RKO (cell line): ENCODE results near the gene GMFB.

ENCODE experiments used
- DNase-seq: peaks from one replicate; pipeline ENCODE4 v3.0.0-alpha.2; 2016; ENCODE audit warnings: low spot score

The GMFB gene

DNA sequence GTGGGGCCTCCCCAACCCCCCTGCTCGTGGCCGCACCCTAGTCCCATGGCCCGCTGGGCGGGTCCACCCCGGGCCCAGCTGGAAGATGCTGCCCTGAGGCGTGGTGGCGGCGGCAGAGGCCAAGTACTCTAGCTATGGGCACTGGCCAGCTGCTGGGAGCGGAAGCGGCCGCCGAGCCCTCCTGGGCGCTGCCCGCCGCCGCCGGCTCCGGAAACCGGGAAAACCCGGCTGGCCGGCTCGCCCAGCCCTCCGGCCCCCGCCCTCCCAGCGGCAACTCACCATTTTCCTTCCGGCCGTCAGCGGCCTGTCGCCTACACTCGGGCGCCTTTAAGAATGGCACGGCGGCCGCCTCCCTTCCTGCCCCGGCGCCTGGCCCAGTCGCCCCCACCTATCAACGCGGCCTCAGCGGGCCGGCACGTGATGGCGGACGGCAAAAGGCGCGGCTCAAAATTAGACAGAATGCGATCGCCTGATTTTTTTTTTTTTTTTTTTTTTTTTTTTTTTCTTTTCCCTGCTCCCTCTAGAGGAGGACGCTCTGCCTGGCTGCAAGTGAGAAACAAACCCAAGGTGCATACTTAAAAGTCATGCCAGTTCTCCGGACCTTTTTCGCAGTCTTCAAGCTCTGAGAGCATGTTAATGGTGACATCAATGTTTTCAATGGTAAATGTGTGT, at the start of gene GMFB:
TSS of gene GMFB (minus strand) at position 335 of the 672 bp plus-strand sequence. CDS start at position 282, 53 bp downstream.
- DNase-seq, result peak; percentile 92

DNA sequence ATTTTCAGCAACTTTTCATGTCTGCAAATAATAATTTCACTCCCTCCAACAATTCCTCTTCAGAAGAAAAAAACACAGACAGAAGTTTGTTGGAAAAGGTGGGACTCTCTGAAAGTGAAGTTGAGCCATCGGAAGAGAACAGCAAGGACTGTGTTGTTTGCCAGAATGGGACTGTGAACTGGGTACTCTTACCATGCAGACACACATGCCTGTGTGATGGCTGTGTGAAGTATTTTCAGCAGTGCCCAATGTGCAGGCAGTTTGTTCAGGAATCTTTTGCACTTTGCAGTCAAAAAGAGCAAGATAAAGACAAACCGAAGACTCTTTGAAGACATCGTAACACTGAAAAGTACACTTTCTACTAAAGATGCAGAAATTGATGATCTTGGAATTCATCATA, 49.3 kb upstream of the GMFB start:
- no peak for DNase-seq

DNA sequence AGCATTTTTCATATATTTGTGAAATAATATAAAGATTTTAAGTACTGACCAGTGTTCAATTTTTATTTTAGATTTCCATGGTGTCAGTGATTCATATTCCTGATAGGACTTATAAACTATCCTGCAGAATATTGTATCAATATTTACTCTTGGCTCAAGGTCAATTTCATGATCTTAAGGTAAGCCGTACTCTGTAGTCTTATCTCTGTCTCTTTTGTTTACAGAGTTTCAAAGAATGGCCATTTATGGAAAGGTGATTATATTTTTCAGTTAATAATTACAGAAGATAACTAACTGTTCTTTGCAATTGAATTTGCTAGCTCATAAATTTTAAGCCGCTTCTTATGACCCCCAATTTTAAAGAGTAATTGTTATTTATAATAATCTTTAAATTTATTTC, 48.9 kb upstream of the GMFB start:
- DNase-seq, result no peak

DNA sequence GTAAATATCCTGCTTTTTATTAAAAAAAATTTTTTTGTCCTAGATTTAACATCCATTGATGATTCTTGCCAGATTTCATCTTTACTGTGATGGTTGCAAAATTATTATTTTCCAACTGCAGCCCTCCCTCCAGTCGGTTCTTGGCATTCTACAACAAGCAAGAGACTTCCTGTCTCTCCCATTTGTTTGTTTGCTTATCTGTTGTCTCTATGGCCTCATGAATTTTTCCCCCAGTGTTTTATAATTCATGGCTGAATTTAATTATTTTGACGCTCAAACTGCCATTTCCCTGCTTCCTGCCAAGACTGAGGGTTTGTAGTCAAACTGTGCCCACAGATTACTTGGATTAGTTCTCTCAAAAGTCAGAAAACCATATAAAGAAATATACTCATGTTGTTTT, 46.9 kb upstream of the GMFB start:
- DNase-seq, result no peak

DNA sequence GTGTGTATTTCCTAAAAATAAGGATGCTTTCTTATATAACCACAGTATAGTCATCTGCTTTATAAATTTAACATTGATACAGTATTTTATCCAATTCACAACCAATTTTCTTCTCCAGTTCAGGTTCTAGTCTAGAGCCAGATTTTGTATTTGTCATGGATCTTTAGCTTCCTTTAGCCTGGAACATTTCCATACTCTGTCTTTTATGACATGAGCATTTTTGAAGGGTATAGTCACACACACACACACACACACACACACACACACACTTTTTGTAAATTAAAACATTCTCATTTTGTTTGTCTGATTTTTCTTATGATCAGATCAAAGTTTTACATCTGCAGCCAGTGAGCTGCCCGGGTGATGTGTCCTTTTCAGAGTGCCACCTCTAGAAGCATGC, 46.3 kb upstream of the GMFB start:
- DNase-seq, result no peak

DNA sequence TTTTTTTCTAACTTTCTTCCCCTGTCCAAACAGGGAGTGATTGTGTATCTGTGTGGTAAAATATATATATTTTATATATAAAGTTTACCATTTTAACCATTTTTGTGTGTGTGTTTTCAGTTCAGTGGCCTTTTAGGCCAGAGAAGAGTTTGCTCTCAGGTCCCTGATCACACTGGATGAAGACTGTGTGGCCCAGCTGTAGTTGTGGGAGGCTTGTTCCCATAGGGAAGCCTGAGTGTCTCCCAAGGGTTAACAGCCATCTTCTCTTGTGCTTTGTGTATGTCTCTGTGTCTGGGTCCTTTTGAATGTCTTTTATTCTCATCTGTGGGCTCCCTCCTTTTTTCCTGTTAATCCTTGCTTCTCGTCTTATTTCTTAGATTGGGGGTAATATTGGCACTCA, 44.3 kb upstream of the GMFB start:
- DNase-seq, result no peak

DNA sequence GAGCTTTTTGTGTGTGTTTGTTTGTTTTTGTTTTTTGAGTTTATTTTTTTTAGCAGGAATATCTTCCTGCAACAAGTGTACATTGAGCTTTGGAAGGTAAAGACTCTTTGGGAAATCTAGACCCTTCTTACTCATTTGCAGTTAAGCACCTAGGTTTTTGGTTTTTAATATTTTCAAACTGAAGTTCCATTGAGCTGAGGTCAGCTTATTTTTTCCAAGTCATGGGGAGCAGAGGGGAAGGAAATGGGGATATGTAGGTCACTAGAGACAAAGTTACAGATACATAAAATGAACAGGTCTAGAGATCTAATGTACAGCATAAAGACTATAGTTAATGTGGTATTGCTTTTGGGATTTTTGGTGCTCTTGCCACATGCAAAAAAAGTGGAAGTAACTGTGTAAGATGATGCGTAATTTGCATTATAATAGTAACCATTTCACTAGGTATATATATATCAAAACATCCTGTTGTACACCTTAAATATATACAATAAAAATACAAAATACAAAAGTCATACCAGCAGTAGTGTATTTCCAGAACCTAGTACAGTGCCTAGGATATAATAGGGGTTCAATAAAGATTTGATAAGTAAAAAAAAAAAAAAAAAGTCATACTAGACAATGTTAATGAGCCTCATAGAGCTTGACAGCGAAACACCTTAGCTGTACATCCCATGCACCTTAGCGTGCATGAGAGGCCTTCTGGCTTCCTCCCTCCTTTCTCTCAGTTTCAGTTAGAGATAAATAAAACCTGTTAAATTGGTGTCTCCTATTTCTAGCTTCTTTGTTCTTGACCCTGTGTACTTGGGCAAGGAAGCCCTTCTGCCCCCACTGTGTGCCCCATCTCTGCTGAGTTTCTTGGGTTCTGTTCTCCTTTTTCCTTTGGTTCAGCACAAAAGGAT, 43.6 kb upstream of the GMFB start:
- no peak for DNase-seq

DNA sequence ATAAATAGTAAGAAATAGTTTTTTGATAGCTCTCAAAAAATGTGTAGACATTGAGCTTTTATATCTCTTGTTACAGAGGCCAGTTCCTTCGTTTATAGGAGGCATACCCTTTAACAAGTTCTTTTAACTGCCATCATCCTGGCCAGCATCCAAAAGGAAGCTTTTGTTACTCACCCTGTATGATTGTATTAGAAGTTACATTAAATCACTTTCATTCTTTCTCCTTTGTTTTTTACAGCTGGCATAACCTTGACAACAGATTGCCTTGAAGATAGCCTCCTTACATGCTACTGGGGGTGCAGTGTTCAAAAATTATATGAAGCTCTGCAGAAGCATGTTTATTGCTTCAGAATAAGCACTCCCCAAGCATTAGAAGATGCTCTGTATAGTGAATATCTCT, 41.0 kb upstream of the GMFB start:
- peak; percentile 41 for DNase-seq

DNA sequence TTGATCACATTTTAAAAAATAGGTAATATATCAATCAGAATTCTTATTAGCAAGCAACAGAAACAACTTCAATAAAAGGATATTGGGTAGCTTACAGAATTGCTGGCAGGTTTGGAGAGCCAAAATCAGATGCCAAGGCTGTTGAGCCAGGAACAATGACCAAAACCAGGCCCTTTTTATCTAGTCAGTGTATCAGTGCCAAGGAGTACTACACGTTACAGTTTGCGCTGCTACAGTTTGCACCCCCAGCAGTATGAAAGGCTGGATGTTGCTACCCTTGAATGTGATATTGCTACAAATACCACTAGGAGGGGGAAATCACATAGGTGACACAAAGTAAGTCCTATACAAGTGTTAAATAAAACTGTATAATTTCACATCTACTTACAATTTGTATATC, 40.2 kb upstream of the GMFB start:
- DNase-seq, result no peak

DNA sequence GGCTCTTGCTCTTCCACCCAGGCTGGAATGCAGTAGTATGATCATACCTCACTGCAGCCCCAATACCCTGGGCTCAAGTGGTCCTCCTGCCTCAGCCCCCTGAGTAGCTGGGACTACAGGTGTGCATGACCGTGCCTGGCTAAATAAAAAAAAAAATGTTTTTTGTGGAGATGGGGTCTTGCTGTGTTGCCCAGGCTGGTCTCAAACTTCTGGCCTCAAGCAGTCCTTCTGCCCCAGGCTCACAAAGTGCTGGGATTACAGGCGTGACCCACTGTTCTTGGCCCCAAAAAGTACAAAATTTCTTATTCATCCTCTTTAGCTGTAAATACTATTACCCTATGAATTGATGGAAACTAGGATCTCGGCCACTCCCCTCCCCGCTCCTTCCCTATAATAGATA, 35.6 kb upstream of the GMFB start:
- DNase-seq, result no peak

DNA sequence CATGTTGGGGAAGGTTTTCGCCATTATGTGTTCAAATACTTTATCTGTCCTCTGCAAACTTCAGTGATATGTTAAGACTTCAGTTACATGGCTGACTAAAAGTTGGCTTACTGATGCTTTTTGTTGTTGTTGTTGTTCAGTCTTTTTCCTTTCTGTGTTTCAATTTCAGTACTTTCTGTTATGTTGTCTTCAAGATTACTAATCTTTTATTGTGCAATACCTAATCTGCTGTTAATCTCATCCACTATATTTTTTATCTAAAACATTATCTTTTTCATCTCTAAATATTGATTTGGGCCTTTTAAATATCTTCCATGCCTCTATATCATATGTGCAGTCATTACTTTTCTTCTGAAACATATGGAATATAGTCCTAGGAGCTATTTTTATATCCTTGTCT, 27.9 kb upstream of the GMFB start:
- DNase-seq, result no peak

DNA sequence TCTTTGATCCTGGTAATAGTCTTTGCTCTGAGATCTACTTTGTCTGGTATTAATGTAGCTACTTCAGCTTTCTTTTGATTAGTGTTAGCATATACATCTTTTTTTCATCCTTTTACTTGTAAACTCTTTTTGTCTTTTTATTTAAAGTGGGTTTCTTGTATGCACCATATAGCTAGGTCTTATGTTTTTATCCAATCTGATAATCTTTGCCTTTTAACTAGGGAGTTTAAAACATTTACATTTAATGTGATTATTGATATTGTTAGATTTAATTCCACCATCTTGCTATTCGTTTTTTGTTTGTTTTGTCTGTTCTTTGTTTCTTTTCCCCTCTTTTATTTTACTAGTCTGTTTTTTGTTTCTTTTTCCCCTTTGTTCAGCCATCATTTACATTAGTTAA, 26.9 kb upstream of the GMFB start:
- DNase-seq, result no peak

DNA sequence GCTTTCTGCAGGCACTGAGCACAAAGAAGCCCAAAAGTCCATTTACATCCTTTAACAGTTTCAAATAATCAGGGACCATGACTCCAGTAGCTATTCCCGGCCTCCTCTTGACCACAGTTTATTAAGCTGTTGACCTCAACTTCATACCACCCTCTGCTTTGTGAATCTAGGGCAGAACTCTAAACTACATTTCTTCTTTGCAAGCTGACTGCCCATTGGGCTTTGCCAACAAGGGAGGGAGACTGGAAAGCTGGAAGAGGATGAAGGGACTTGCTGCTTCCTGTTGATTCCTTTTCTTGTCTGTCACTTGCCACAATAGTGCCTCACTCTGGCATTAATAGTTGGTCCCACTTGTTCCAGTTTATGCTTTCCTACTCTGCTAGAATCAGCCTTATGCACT, 23.6 kb upstream of the GMFB start:
- no peak for DNase-seq

DNA sequence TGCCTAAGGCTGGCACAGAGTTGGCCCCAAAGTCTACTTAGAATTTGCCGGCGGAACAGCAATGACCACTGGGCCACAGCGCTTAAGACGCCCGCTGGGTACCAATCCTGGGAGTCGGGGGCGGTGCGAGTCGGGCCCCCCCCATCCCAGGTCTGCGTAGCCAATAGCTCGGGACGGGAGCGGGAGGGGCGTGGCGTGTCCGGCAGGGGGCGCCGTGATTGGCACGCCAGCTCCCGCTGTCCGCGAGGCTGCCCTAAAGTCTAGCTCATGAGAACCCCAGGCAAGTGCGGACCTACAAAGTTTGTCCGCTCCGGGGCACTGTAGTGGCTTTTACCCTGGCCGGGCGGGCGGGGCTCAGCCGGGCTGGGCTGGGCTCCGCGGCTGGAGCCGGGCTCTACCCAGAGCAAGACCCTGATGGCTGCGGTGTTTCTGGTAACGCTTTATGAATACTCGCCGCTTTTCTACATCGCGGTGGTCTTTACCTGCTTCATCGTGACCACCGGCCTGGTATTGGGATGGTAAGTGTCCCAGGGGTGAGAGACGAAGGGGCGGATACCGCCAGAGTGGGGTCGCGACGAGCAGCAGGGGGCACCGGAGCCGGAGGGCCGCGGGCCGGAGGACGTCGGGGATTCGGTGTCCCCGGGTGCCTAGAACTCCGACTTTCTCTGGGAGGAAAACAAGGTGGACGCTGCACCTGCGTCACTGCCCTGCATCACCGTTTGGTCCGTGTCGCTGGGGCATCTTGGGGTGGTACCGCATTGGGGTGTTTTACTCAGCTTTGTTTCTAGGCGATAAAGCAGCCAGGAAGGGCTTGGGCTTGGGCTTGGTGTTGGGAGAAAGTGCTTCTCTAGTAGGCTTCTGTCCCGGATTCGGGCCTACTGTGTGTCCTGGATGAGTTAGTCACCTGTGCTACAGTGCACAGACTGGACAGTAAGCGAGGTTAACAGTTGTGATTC, 21.0 kb upstream of the GMFB start, which contains the start of gene CGRRF1:
TSS of gene CGRRF1 (plus strand) at position 361 of the 956 bp plus-strand sequence. CDS start at position 415, 54 bp downstream.
- peak; percentile 98 for DNase-seq

DNA sequence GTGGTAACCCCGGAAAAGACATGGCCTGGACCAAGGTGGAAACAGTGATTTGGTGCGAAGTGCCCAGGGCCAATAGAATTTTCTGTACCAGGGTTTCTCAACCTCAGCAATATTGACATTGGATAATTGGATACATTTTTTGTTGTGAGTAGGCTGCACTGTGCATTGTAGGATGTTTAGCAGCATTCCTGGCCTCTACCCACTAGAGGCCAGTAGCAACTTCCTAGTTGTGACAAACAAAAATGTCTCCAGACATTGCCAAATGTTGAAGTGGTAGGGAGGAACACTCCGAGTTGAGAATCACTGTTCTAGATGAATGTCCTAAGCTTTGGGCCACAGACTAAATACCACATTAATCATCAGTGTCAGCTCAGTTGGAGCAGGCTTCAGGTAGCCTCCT, 14.7 kb upstream of the GMFB start:
- peak; percentile 75 for DNase-seq

DNA sequence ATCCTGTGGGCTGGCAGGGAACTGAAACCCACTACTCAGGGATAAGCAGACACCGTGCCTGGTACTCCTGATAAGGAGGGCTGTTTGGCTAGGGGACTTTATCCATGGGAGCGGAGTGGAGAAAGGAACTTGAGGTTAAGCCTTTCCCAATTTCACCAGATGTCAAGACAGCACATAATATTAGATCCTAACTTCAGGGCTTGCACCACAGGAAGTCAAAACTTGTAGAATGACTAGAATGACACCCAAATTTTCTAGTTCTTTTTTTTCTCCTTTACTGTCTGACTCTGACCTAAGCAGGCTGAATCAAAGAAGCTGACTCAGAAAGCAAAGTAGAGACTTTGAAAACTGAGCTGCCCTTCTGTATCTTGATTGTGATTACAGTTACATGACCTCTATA, 13.8 kb upstream of the GMFB start:
- DNase-seq, result no peak

DNA sequence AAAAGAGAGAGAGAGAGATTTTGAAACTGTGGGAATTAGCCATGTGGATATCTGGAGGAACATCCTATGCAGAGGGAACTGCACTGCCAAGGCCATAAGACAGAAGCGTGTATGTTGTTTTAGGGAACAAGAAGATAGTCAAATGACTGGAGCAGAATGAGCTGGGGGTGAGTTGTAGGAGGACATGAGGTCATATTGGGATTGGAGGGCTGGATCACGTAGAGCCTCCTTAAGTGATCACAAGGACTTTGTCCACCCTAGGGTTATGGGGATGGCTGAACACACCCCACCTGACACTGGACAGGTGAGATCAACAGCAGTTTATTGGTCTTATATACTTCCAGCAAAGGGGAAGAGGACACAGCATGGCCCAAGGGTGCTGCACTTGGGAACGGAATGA, 12.7 kb upstream of the GMFB start:
- no peak for DNase-seq

DNA sequence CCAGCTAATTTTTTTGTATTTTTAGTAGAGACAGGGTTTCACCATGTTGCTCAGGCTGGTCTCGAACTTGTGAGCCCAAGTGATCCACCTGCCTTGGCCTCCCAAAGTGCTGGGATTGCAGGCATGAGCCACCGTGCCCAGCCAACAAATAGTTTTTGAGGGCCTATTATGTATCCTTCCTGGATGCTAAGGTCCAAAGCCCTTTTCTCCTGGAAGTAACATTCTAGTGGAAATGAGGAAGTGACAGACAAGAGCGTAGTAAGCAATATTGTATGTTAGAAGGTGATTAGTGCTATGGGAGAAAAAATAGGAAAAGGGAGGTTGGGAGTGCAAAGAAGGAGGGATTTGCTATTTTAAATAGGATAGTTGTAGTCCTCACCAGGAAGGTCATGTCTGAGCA, 12.0 kb upstream of the GMFB start:
- no peak for DNase-seq

DNA sequence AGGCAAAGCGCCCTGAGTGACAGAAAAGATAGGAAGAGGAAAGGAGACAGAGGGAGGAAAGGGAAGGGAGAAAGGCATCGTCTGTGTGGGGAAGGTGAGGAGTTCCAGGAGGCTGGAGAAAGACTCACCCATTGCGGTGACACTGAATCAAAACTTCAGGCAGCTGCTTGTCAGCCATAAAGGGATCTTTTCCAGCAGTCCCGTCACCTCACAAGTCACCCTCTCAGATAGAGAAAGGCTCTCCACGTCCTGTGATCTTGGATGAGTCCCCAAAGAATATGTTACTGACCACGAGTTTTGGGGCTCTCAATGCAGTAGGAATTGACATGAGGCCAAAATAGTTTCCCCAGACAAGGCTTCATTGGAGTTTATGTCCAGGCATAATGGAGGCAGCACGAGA, 9.8 kb upstream of the GMFB start:
- DNase-seq, result no peak

DNA sequence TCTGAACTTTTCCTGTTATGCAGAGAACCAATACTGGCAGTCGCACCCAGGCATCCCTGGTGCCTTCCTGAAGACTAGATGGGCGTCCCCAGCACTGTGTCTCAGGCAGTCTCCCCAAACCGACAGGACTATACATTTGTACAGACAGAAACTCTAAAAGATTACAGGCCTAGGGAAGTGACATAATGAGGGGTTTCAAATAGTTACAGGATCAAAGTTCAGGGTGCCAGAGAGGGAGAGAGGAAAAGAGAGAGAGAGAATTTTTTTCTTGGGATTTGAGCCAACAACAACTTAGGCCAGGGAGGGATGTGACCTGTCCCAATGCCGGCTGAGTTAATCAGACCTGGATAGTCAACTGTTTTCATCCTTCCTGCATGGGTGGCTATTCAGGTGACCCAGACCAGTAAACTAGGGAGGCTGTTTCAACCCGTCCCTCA, 9.3 kb upstream of the GMFB start:
- no peak for DNase-seq

DNA sequence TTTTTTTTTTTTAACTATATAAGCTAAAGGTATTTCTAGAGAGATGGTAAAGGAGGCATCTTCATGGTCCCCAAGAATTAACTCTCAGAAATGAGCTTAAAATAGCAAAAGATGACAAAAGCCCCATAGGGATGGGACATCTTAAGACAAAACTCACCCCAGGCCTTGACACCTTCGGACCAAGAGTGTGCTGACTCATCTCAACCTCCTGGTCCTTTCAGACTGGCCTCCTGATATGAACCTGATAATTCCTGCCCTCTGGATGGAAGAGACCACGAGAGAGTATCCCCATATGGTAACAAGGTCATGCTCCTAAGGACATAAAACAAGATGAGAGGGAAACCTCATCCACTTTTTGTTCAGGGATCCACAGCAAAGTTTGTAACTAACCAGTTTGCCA, 8.4 kb upstream of the GMFB start:
- no peak for DNase-seq

DNA sequence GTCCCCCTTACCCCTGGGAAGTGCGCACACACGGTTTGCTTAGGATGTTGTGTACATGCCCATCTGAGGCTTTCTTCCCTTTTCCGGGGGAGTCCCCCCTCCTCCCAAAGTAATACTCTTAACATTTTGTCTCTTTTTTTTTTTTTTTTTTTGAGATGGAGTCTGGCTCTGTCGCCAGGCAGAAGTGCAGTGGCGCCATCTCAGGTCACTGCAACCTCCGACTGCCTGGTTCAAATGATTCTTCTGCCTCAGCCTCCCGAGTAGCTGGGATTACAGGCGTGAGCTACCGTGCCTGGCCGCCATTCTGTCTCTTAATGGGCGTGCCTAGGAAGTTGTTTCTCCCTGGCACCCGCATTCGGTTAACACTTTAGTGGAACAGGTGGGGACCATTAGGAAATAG, 4.5 kb upstream of the GMFB start:
- no peak for DNase-seq
